ENCODE data around the gene SMYD3.

SMYD3 gene

DNA sequence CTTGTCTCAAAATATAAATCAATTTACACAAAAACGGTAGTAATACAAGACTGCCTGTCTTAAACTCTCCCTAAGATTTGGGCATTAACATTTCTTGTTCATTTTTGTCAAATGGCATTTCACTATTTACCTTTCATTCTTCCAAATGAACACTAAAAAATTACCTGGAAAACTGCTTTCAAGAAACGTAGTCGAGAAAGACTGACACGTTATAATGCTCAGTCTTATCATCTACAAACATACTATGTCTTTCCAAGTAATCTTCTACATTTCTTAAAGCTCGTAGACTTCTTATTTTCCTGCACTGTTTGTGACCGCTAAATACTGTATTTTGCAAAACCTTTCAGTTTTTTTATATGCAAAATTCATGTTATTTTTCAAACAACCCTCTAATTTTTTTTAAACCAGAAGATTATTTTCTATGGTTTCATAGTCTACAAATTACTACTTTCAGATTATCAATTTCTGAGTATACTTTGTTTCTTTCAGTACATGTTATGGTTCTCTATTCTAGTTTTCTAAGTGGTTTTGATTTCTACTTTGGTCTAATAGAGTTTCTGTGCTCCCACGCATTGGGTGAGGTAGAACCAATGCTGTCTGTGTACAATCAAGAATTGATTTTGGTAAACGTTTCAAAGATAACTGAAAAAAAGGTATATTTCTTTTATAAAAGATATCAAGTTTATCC is 336.4 kb downstream of the SMYD3 start:
- Histone ChIP-seq H3K36me3 (ENCODE audit: control insufficient read depth, low read length) (no peaks in the 10 kb centered on the region), H3K27me3 (ENCODE audit: control insufficient read depth, low read length) (no peaks in the 10 kb centered on the region), H3K4me1 (ENCODE audit: control insufficient read depth, low read length) (no peaks in the 10 kb centered on the region), H3K9me2 (replicated peaks; ENCODE audit: control insufficient read depth, low read length) (no peaks in the 10 kb centered on the region; the same call in 1 of the 2 replicates), H3K79me2 (ENCODE audit: control insufficient read depth, low read length) (no peaks in the 10 kb centered on the region), H3K9me3 (ENCODE audit: control insufficient read depth, insufficient read depth, low read length) (no peaks in the 10 kb centered on the region), H3K4me2 (ENCODE audit: low read length) (no peak overlapping the region), H3K27ac (ENCODE audit: low read depth, low read length) (no peak overlapping the region), H3K4me3 (ENCODE audit: low read length) (no peak overlapping the region), H4K20me1 (ENCODE audit: control insufficient read depth, insufficient read depth, low read depth, low read length) (no peaks in the 10 kb centered on the region), H3F3A (ENCODE audit: control insufficient read depth, insufficient read depth) (no peaks in the 10 kb centered on the region)
- TF ChIP-seq, protein P1, sequence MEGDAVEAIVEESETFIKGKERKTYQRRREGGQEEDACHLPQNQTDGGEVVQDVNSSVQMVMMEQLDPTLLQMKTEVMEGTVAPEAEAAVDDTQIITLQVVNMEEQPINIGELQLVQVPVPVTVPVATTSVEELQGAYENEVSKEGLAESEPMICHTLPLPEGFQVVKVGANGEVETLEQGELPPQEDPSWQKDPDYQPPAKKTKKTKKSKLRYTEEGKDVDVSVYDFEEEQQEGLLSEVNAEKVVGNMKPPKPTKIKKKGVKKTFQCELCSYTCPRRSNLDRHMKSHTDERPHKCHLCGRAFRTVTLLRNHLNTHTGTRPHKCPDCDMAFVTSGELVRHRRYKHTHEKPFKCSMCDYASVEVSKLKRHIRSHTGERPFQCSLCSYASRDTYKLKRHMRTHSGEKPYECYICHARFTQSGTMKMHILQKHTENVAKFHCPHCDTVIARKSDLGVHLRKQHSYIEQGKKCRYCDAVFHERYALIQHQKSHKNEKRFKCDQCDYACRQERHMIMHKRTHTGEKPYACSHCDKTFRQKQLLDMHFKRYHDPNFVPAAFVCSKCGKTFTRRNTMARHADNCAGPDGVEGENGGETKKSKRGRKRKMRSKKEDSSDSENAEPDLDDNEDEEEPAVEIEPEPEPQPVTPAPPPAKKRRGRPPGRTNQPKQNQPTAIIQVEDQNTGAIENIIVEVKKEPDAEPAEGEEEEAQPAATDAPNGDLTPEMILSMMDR (IDR thresholded peaks at IDR 0.05; ENCODE audit: low read depth, low read length, poor library complexity, severe bottlenecking) = no peak
- TF ChIP-seq EZH2phosphoT487 (IDR thresholded peaks at IDR 0.05; ENCODE audit: borderline replicate concordance, low read length) = no peak

DNA sequence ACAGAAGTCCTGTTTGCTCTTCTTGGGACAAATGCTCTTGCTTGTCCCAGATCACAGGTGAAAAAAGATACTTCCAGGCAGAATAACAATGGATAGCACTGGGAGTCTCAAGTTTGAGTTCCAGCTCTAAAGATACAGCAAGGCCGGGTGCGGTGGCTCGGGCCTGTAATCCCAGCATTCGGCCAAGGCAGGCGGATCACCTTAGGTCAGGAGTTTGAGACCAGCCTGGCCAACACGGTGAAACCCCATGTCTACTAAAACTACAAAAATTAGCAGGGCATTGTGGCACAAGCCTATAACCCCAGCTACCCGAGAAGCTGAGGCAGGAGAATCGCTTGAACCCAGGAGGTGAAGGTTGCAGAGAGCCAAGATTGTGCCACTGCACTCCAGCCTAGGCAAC is 337.6 kb downstream of the SMYD3 start:
- Histone ChIP-seq H3K27me3 (ENCODE audit: control insufficient read depth, low read length) (no peaks in the 10 kb centered on the region), H3K9me2 (replicated peaks; ENCODE audit: control insufficient read depth, low read length) (no peaks in the 10 kb centered on the region; the same call in 1 of the 2 replicates), H3K4me3 (ENCODE audit: low read length) (no peak overlapping the region), H3K79me2 (ENCODE audit: control insufficient read depth, low read length) (no peaks in the 10 kb centered on the region), H3F3A (ENCODE audit: control insufficient read depth, insufficient read depth) (no peaks in the 10 kb centered on the region), H3K36me3 (ENCODE audit: control insufficient read depth, low read length) (no peaks in the 10 kb centered on the region), H4K20me1 (ENCODE audit: control insufficient read depth, insufficient read depth, low read depth, low read length) (no peaks in the 10 kb centered on the region), H3K4me2 (ENCODE audit: low read length) (no peak overlapping the region), H3K4me1 (ENCODE audit: control insufficient read depth, low read length) (no peaks in the 10 kb centered on the region), H3K9me3 (ENCODE audit: control insufficient read depth, insufficient read depth, low read length) (no peaks in the 10 kb centered on the region), H3K27ac (ENCODE audit: low read depth, low read length) (no peak overlapping the region)
- TF ChIP-seq, protein P1 (IDR thresholded peaks at IDR 0.05; ENCODE audit: low read depth, low read length, poor library complexity, severe bottlenecking) = no peak
- TF ChIP-seq EZH2phosphoT487 (IDR thresholded peaks at IDR 0.05; ENCODE audit: borderline replicate concordance, low read length) = no peak

DNA sequence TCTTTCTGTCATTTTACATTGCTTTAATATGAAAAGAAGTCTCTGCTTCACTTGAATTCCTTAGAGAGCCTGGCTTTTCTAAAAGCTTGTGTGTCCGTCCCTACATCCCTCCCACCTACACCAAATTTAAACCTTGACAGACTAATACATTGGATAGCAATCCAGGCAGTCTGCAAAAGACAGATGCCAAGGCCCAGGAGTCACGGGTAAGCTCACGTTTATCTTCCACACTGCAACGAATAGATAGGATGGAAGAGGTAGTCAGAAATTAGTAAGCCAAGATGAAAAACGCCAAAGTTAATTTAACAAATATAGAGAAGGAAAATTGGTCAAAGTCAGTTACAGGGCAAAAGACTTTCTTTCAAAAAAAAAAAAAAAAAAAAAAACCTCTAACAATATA is 338.1 kb downstream of the SMYD3 start:
- H3K4me2 ChIP-seq (ENCODE audit: low read length) = no peak overlapping the region
- no peaks in the 10 kb centered on the region; the same call in 1 of the 2 replicates for H3K9me2 ChIP-seq (replicated peaks; ENCODE audit: control insufficient read depth, low read length)
- TF ChIP-seq, protein P1 (IDR thresholded peaks at IDR 0.05; ENCODE audit: low read depth, low read length, poor library complexity, severe bottlenecking) = no peak
- TF ChIP-seq EZH2phosphoT487 (IDR thresholded peaks at IDR 0.05; ENCODE audit: borderline replicate concordance, low read length) = no peak
- no peak overlapping the region for H3K4me3 ChIP-seq (ENCODE audit: low read length)
- no peaks in the 10 kb centered on the region for H4K20me1 ChIP-seq (ENCODE audit: control insufficient read depth, insufficient read depth, low read depth, low read length)
- H3K4me1 ChIP-seq (ENCODE audit: control insufficient read depth, low read length) = no peaks in the 10 kb centered on the region
- no peaks in the 10 kb centered on the region for H3K9me3 ChIP-seq (ENCODE audit: control insufficient read depth, insufficient read depth, low read length)
- H3K79me2 ChIP-seq (ENCODE audit: control insufficient read depth, low read length) = no peaks in the 10 kb centered on the region
- H3F3A ChIP-seq (ENCODE audit: control insufficient read depth, insufficient read depth) = no peaks in the 10 kb centered on the region
- no peaks in the 10 kb centered on the region for H3K36me3 ChIP-seq (ENCODE audit: control insufficient read depth, low read length)
- H3K27me3 ChIP-seq (ENCODE audit: control insufficient read depth, low read length) = no peaks in the 10 kb centered on the region
- H3K27ac ChIP-seq (ENCODE audit: low read depth, low read length) = no peak overlapping the region

All from DOHH2 (cell line).